Lung microvascular endothelial cell (primary cell): ENCODE data around the gene GABARAPL1. TPM values are rescaled to one million over a fixed set of nuclear protein-coding genes. Genes with fewer than 3 reads are reported as not detected.
A peak's percentile ranks its signal among the peaks of the same experiment; 100 is the strongest.
"Not testable (repeated sequence)": the region's sequence is repeated elsewhere in the genome, so short reads cannot be mapped to it uniquely, and the experiment has no call there.

Source experiments
- DNase-seq, 2 donors: peaks; one replicate each; pipeline versions ENCODE4 v3.0.0 to v3.0.0-alpha.2; 2010; ENCODE audit warnings: low read depth in 2 of 2
- total RNA-seq: library from RNA; depleted of rRNA; stranded (reverse); fragments of >200 nt; gene quantifications from 2 replicates; pipeline ENCODE4 v1.2.1, GENCODE V29; 2014

GABARAPL1 gene
- 72.4 and 159 TPM in 2 replicates for total RNA-seq

- peak; percentile 91 to 96 for DNase-seq
These were observed at the start of gene GABARAPL1 for GRCh38 chr12:10212739-10213131. Gene GABARAPL1, plus strand, starts transcription at chr12:10212877. Its CDS starts 253 bp downstream, at chr12:10213130.

- DNase-seq = no peak
These were observed 49.6 kb upstream of the GABARAPL1 start for GRCh38 chr12:10163084-10163483.

GRCh38 chr12:10165421-10165820 lies 47.3 kb upstream of the GABARAPL1 start:
- no peak for DNase-seq

- DNase-seq = no peak
These were observed 45.1 kb upstream of the GABARAPL1 start for GRCh38 chr12:10167599-10167998.

GRCh38 chr12:10169104-10169503 lies 43.6 kb upstream of the GABARAPL1 start:
- DNase-seq = no peak

- DNase-seq = no peak
These were observed 42.5 kb upstream of the GABARAPL1 start for GRCh38 chr12:10170216-10170615.

GRCh38 chr12:10171973-10172728 lies 40.5 kb upstream of the GABARAPL1 start, which contains the start of gene OLR1:
Gene OLR1, minus strand, starts transcription at chr12:10172132. Its CDS starts 55 bp downstream, at chr12:10172077.
- no peak for DNase-seq

- no peak for DNase-seq
These were observed 37.6 kb upstream of the GABARAPL1 start for GRCh38 chr12:10174986-10175614.

- no peak for DNase-seq
These were observed 36.6 kb upstream of the GABARAPL1 start for GRCh38 chr12:10175846-10176636.

GRCh38 chr12:10178821-10179220 lies 33.9 kb upstream of the GABARAPL1 start, which contains the start of gene TMEM52B:
Gene TMEM52B, plus strand, starts transcription at chr12:10179032. Its CDS starts 543 bp downstream, at chr12:10179575.
- no peak for DNase-seq

- no peak for DNase-seq
These were observed 32.9 kb upstream of the GABARAPL1 start for GRCh38 chr12:10179776-10180181.

GRCh38 chr12:10182354-10183049 lies 30.2 kb upstream of the GABARAPL1 start:
- peak in 1 of 2 donors; percentile 4 for DNase-seq

- DNase-seq = no peak
These were observed 28.3 kb upstream of the GABARAPL1 start for GRCh38 chr12:10184261-10184843.

- no peak for DNase-seq
These were observed 26.4 kb upstream of the GABARAPL1 start for GRCh38 chr12:10186299-10186698.

GRCh38 chr12:10186958-10187357 lies 25.7 kb upstream of the GABARAPL1 start:
- DNase-seq = not testable (repeated sequence)

GRCh38 chr12:10189653-10190052 lies 23.0 kb upstream of the GABARAPL1 start:
- no peak for DNase-seq

- peak; percentile 73 to 75 for DNase-seq
These were observed 21.9 kb upstream of the GABARAPL1 start for GRCh38 chr12:10190558-10191388.

- DNase-seq = no peak
These were observed 20.8 kb upstream of the GABARAPL1 start for GRCh38 chr12:10191865-10192264.

- DNase-seq = no peak
These were observed 18.5 kb upstream of the GABARAPL1 start for GRCh38 chr12:10194160-10194670.

- no peak for DNase-seq
These were observed 16.5 kb upstream of the GABARAPL1 start for GRCh38 chr12:10196210-10196609.
